Left ventricle myocardium inferior (tissue), 1 donor: ENCODE measurements around the gene RAP1GAP. TPM values are rescaled to one million over a fixed set of nuclear protein-coding genes. Genes with fewer than 3 reads are reported as not detected.

Source experiments
- DNase-seq: peaks from one replicate; pipeline ENCODE4 v3.0.0-alpha.2; 2020
- H3K27ac ChIP-seq: fragments of 200-600 bp; replicated peaks from 2 replicates; pipeline ENCODE4 v1.8.0; 2021
- H3K27me3 ChIP-seq: fragments of 200-600 bp; 2 replicates; pipeline ENCODE4 v1.8.0; 2021; ENCODE audit warnings: low read depth
- H3K36me3 ChIP-seq: fragments of 200-600 bp; 2 replicates; pipeline ENCODE4 v1.8.0; 2021
- H3K4me1 ChIP-seq: fragments of 200-600 bp; 2 replicates; pipeline ENCODE4 v1.8.0; 2021
- H3K4me3 ChIP-seq: fragments of 200-600 bp; 2 replicates; pipeline ENCODE4 v1.8.0; 2021; ENCODE audit warnings: mild to moderate bottlenecking, moderate library complexity
- H3K9me3 ChIP-seq: fragments of 200-600 bp; replicated peaks from 2 replicates; pipeline ENCODE4 v1.8.0; 2021
- CTCF ChIP-seq: fragments of 200-600 bp; IDR thresholded peaks from 2 replicates; pipeline ENCODE4 v1.8.0; 2021; ENCODE audit warnings: antibody characterized with exemption, mild to moderate bottlenecking, borderline replicate concordance
- intact Hi-C: fragments of 100-400 bp; cut with micrococcal nuclease; formaldehyde crosslinking; loops from one replicate; pipeline ENCODE4 v1.11.0; 2022
- total RNA-seq: library from RNA; stranded (reverse); fragmentation: NEBNext Ultra II Directional; extraction: Animal tissue kit (Norgen Biotek cat#: 25700); gene quantifications from one replicate; pipeline ENCODE4 v1.2.1, GENCODE V29; 2021
- donor health status: DM: no; HTN: yes; CAD: no; lungs with severe emphysema.

Gene RAP1GAP
- total RNA-seq, 1 donor from 2014 or later: 6.2 TPM

DNA sequence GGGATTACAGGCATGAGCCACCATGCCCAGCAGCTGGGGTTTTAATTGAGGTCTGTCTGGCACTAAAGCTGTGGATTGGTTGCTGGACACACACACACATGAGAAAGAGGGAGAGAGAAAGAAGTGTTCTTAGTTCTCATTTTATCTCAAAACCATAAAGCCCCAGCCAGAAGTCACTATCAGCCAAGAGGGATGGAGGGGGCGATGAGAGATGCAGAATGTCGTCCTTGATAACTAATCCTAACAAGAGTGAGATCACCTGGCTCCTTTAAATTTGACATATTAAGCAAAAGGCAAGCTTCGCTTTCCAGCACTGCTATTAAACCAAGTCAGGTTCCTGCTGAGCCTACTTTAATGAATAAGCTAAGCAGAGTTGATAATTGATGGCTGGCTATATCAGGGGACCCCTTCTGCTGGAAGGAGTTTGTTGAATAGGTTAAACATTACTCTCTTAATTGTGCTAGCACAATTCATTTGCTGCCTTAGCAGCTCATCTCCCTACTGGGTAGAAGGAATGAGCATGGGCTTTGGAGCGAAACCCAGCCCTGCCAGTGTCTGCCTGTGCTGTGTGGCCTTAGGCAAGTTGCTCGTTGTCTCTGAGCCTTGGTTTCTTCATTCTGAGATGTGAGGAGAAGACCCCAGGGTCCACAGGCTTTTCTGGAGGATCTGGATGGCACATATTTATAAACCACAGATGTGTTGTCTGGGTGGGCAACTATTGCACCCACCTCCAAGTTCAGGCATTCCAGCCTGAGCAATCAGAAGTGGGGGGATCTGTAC lies 109.2 kb downstream of the RAP1GAP start:
- Histone ChIP-seq H3K9me3 (no peaks in the 10 kb centered on the region), H3K36me3 (no peaks in the 10 kb centered on the region), H3K27ac (no peak overlapping the region), H3K27me3 (no peaks in the 10 kb centered on the region), H3K4me1 (no peaks in the 10 kb centered on the region), H3K4me3 (no peak overlapping the region)
- intact Hi-C loops: no loop called here
- no peak for DNase-seq
- no peak for TF ChIP-seq CTCF

- no peaks in the 10 kb centered on the region for H3K9me3 ChIP-seq
- H3K36me3 ChIP-seq: no peaks in the 10 kb centered on the region
- H3K27me3 ChIP-seq: no peaks in the 10 kb centered on the region
- DNase-seq: no peak
- peaks cover 18% of the 10 kb centered on the region for H3K4me1 ChIP-seq
- intact Hi-C loops: no loop called here
- TF ChIP-seq CTCF: no peak
- H3K27ac ChIP-seq: peak overlapping the region; percentile 77
- H3K4me3 ChIP-seq: no peak overlapping the region
These were observed 115.8 kb downstream of the RAP1GAP start for GRCh38 chr1:21553116-21553926.

GRCh38 chr1:21552715-21553114 lies 116.4 kb downstream of the RAP1GAP start:
- no peaks in the 10 kb centered on the region for H3K36me3 ChIP-seq
- intact Hi-C loops: no loop called here
- no peaks in the 10 kb centered on the region for H3K9me3 ChIP-seq
- peak overlapping the region; percentile 77 for H3K27ac ChIP-seq
- no peak for DNase-seq
- no peak overlapping the region for H3K4me3 ChIP-seq
- no peaks in the 10 kb centered on the region for H3K27me3 ChIP-seq
- peaks cover 18% of the 10 kb centered on the region for H3K4me1 ChIP-seq
- TF ChIP-seq CTCF: no peak

DNA sequence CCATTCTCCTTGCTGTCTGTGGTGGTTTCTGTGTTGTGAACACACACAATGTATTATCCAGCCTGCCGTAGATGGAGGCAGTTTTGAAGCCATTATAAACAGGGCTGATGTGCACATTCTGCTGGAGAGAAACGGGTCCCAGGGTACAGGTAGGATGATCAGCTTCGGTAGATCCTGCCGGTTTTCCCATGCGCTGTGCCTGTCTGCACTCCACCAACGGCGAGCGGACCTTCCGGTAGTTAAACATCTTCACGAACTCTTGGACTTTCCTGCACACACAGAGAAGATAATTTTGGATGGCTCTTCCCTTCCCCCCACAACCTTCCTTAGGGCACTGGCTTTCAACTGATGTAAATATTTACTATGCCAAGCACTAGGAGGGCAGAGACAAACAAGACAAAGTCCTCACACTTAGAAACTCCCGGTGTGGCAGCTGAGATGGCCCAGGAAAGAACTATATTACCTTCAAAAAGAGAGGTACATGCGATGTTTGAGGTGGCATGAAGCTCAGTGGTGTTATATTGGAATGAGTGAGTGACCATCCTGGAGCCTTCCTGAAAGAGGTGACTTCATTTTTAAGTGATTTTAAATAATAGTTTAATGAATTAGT lies 118.2 kb downstream of the RAP1GAP start:
- H3K4me3 ChIP-seq: no peak overlapping the region
- no peak for DNase-seq
- no peak overlapping the region for H3K27ac ChIP-seq
- no peaks in the 10 kb centered on the region for H3K36me3 ChIP-seq
- intact Hi-C loops: no loop called here
- no peak for TF ChIP-seq CTCF
- H3K4me1 ChIP-seq: peaks cover 28% of the 10 kb centered on the region
- H3K9me3 ChIP-seq: no peaks in the 10 kb centered on the region
- no peaks in the 10 kb centered on the region for H3K27me3 ChIP-seq

DNA sequence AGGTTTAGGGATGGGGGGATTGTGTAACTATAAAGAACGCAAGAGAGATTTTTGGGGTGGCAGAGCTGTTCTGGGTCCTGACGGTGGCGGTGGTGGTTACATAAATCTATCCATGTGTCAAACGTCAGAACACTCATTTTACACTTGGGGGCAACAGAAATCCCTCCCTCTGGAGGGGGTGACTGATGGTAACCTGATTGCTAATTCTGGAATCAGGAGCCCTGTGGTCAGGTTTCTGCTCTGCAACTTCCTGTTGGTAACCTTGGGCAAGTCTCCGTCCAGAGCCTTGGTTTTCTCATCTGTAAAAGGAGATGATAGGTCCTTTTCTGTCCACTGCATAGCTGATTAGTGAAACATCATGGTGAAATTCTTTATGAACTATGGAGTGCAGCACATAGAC lies 119.1 kb downstream of the RAP1GAP start:
- intact Hi-C loops: no loop called here
- Histone ChIP-seq H3K27ac (no peak overlapping the region), H3K4me1 (peaks cover 31% of the 10 kb centered on the region), H3K27me3 (no peaks in the 10 kb centered on the region), H3K4me3 (no peak overlapping the region), H3K9me3 (no peaks in the 10 kb centered on the region), H3K36me3 (no peaks in the 10 kb centered on the region)
- no peak for TF ChIP-seq CTCF
- no peak for DNase-seq
